Neural cell (in vitro differentiated cells): ENCODE measurements around the gene EIF2S2. TPM values are rescaled to one million over a fixed set of nuclear protein-coding genes. Genes with fewer than 3 reads are reported as not detected.

Experiments used
- H2AFZ ChIP-seq: fragments of 200-600, 300-800 bp; sonication (generic), shearing (Covaris generic); 2 replicates; pipeline ENCODE4 v1.6.0; 2014; ENCODE audit warnings: low read depth, mild to moderate bottlenecking, antibody characterized with exemption, low read length, moderate library complexity
- H3F3A ChIP-seq: fragments of 200-600 bp; shearing (Covaris generic); 2 replicates; pipeline ENCODE4 v1.6.1; 2016; ENCODE audit warnings: mild to moderate bottlenecking, moderate library complexity, mixed read lengths, antibody characterized with exemption, low read length; ENCODE audit not compliant: insufficient read depth, poor library complexity, severe bottlenecking
- H3K27ac ChIP-seq: fragments of 200-600, 300-800 bp; sonication (generic), shearing (Covaris generic); 2 replicates; pipeline ENCODE4 v1.5.1; 2014; ENCODE audit warnings: mild to moderate bottlenecking, low read length, moderate library complexity
- H3K27me3 ChIP-seq: fragments of 300-800, 200-600 bp; sonication (generic), shearing (Covaris generic); 2 replicates; pipeline ENCODE4 v1.6.0; 2014; ENCODE audit warnings: mild to moderate bottlenecking, low read depth, low read length, moderate library complexity; ENCODE audit not compliant: insufficient read depth
- H3K36me3 ChIP-seq: fragments of 300-800, 200-600 bp; sonication (generic), shearing (Covaris generic); 2 replicates; pipeline ENCODE4 v1.5.1; 2014; ENCODE audit warnings: mild to moderate bottlenecking, antibody characterized with exemption, low read length, moderate library complexity; ENCODE audit not compliant: insufficient read depth
- H3K4me2 ChIP-seq: fragments of 300-800, 200-600 bp; sonication (generic), shearing (Covaris generic); 2 replicates; pipeline ENCODE4 v1.6.0; 2014; ENCODE audit warnings: mild to moderate bottlenecking, low read length
- H3K4me3 ChIP-seq: fragments of 300-800, 200-600 bp; sonication (generic), shearing (Covaris generic); 2 replicates; pipeline ENCODE4 v1.5.1; 2014; ENCODE audit warnings: mild to moderate bottlenecking, low read length, moderate library complexity
- H3K79me2 ChIP-seq: fragments of 200-600 bp; shearing (Covaris generic); replicated peaks from 2 replicates; pipeline ENCODE4 v1.6.0; 2014; ENCODE audit warnings: mild to moderate bottlenecking, low read length, moderate library complexity; ENCODE audit not compliant: insufficient read depth
- H3K9ac ChIP-seq: fragments of 300-800, 200-600 bp; sonication (generic), shearing (Covaris generic); 2 replicates; pipeline ENCODE4 v1.6.1; 2016; ENCODE audit warnings: mild to moderate bottlenecking, low read length, mixed read lengths
- H3K9me2 ChIP-seq: fragments of 200-600 bp; shearing (Covaris generic); 2 replicates; pipeline ENCODE4 v1.6.1; 2016; ENCODE audit warnings: mild to moderate bottlenecking, low read length, mixed read lengths; ENCODE audit not compliant: insufficient read depth
- H3K9me3 ChIP-seq: fragments of 200-600, 300-800 bp; sonication (generic), shearing (Covaris generic); 2 replicates; pipeline ENCODE4 v1.6.1; 2016; ENCODE audit warnings: mild to moderate bottlenecking, mixed run types, low read length, moderate library complexity, mixed read lengths
- H4K20me1 ChIP-seq: fragments of 200-600 bp; shearing (Covaris generic); 2 replicates; pipeline ENCODE4 v1.6.1; 2016; ENCODE audit warnings: mild to moderate bottlenecking, mixed run types; ENCODE audit not compliant: insufficient read depth
- CTCF ChIP-seq: fragments of 450-650 bp; IDR thresholded peaks from 2 replicates; pipeline ENCODE4 v1.5.1; 2014; ENCODE audit warnings: antibody characterized with exemption, mild to moderate bottlenecking, moderate library complexity; ENCODE audit not compliant: poor library complexity, severe bottlenecking
- EP300 ChIP-seq: fragments of 450-650 bp; conservative IDR thresholded peaks from 2 replicates; pipeline ENCODE4 v1.6.1; 2014; ENCODE audit warnings: antibody characterized with exemption, mild to moderate bottlenecking, moderate library complexity; ENCODE audit not compliant: poor library complexity, severe bottlenecking
- EZH2 ChIP-seq: fragments of 200-600, 300-800 bp; shearing (Covaris generic), sonication (generic); IDR thresholded peaks from 2 replicates; pipeline ENCODE4 v1.6.1; 2014; ENCODE audit warnings: antibody characterized with exemption, low read length, borderline replicate concordance, mild to moderate bottlenecking; ENCODE audit not compliant: insufficient read depth, poor library complexity, severe bottlenecking
- MXI1 ChIP-seq: fragments of 450-650 bp; conservative IDR thresholded peaks from 2 replicates; pipeline ENCODE4 v1.6.1; 2014; ENCODE audit warnings: antibody characterized with exemption, mild to moderate bottlenecking; ENCODE audit not compliant: poor library complexity, severe bottlenecking
- POLR2AphosphoS5 ChIP-seq: IDR thresholded peaks from 2 replicates; pipeline ENCODE4 v1.6.1; 2012
- RAD21 ChIP-seq: fragments of 450-650 bp; conservative IDR thresholded peaks from 2 replicates; pipeline ENCODE4 v1.6.1; 2014; ENCODE audit warnings: antibody characterized with exemption, mild to moderate bottlenecking, moderate library complexity
- REST ChIP-seq: IDR thresholded peaks from 2 replicates; pipeline ENCODE4 v1.6.1; 2012; ENCODE audit warnings: borderline replicate concordance
- SMC3 ChIP-seq: fragments of 450-650 bp; conservative IDR thresholded peaks from 2 replicates; pipeline ENCODE4 v1.6.1; 2014; ENCODE audit warnings: antibody characterized with exemption, mild to moderate bottlenecking, moderate library complexity; ENCODE audit not compliant: poor library complexity
- TAF1 ChIP-seq: IDR thresholded peaks from 2 replicates; pipeline ENCODE4 v1.6.1; 2012; ENCODE audit warnings: low read depth
- polyA plus RNA-seq: library from polyadenylated mRNA; depleted of rRNA; stranded (reverse); fragments of >200 nt; gene quantifications from 2 replicates; pipeline ENCODE4 v1.2.3, GENCODE V29; 2014

The EIF2S2 gene
- polyA plus RNA-seq, 1 donor from 2014 or later: 62.6 TPM

GRCh38 chr20:34070859-34071258 is 41.2 kb downstream of the EIF2S2 start:
- Histone ChIP-seq H3K4me2 (no peak overlapping the region), H3K9me2 (no peaks in the 10 kb centered on the region), H3K27me3 (no peaks in the 10 kb centered on the region), H4K20me1 (no peaks in the 10 kb centered on the region), H3K9ac (no peak overlapping the region), H3K36me3 (no peaks in the 10 kb centered on the region), H2AFZ (no peak overlapping the region), H3F3A (no peaks in the 10 kb centered on the region), H3K4me3 (no peak overlapping the region), H3K27ac (no peak overlapping the region), H3K9me3 (no peaks in the 10 kb centered on the region), H3K79me2 (peaks cover 3% of the 10 kb centered on the region)
- no peak for TF ChIP-seq REST
- no peak for TF ChIP-seq POLR2AphosphoS5
- no peak for TF ChIP-seq EP300
- TF ChIP-seq RAD21: no peak
- TF ChIP-seq SMC3: no peak
- TF ChIP-seq CTCF: no peak
- no peak for TF ChIP-seq EZH2
- no peak for TF ChIP-seq TAF1
- no peak for TF ChIP-seq MXI1

GRCh38 chr20:34070079-34070439 is 42.0 kb downstream of the EIF2S2 start:
- no peaks in the 10 kb centered on the region for H3F3A ChIP-seq
- TF ChIP-seq MXI1: no peak
- no peak for TF ChIP-seq POLR2AphosphoS5
- TF ChIP-seq RAD21: no peak
- TF ChIP-seq REST: no peak
- TF ChIP-seq TAF1: no peak
- no peak for TF ChIP-seq EZH2
- TF ChIP-seq CTCF: no peak
- TF ChIP-seq SMC3: no peak
- H3K27me3 ChIP-seq: no peaks in the 10 kb centered on the region
- no peak overlapping the region for H3K27ac ChIP-seq
- no peak overlapping the region for H3K9ac ChIP-seq
- peaks cover 3% of the 10 kb centered on the region for H3K79me2 ChIP-seq
- no peak overlapping the region for H3K4me3 ChIP-seq
- no peak overlapping the region for H3K4me2 ChIP-seq
- H2AFZ ChIP-seq: no peak overlapping the region
- no peaks in the 10 kb centered on the region for H3K36me3 ChIP-seq
- H3K9me2 ChIP-seq: no peaks in the 10 kb centered on the region
- no peaks in the 10 kb centered on the region for H4K20me1 ChIP-seq
- H3K9me3 ChIP-seq: no peaks in the 10 kb centered on the region
